A673 (cell line): ENCODE results near the gene ZFYVE28. TPM values are rescaled to one million over a fixed set of nuclear protein-coding genes. Genes with fewer than 3 reads are reported as not detected.
"Not testable (repeated sequence)": the region's sequence is repeated elsewhere in the genome, so short reads cannot be mapped to it uniquely, and the experiment has no call there.

Experiments
- BruUV-seq: library from RNA; stranded (reverse); fragments of 400-500 nt; replicated peaks from 2 replicates; lab custom pipeline; 2021; lab: Mats Ljungman, UMichigan
- CTCF ChIA-PET: fragments of 300-600 bp; sonication (Branson Sonifier 250); formaldehyde crosslinking; loops from one replicate; lab custom pipeline; 2022; ENCODE audit warnings: antibody characterized with exemption; lab: Charles Lee
- POLR2A ChIA-PET: fragments of 300-600 bp; sonication (Branson Sonifier 250); formaldehyde crosslinking; loops from one replicate; lab custom pipeline; 2022; ENCODE audit warnings: antibody characterized with exemption; ENCODE audit not compliant: low non-redundant PET; lab: Charles Lee
- DNase-seq: peaks from one replicate; pipeline ENCODE4 v3.0.0-alpha.2; 2015; ENCODE audit warnings: low spot score
- H3K27ac ChIP-seq: fragments of 200-600 bp; sonication (generic); 2 replicates; pipeline ENCODE4 v1.5.1; 2016; ENCODE audit warnings: mixed run types, low read depth, mild to moderate bottlenecking, mixed read lengths, antibody characterized with exemption, low read length; ENCODE audit not compliant: poor library complexity, severe bottlenecking
- H3K27me3 ChIP-seq: fragments of 200-600 bp; sonication (generic); replicated peaks from 2 replicates; pipeline ENCODE4 v1.6.1; 2017; ENCODE audit warnings: mixed run types, low read depth, mild to moderate bottlenecking, mixed read lengths, antibody characterized with exemption, low read length; ENCODE audit not compliant: insufficient read depth, poor library complexity
- H3K36me3 ChIP-seq: fragments of 200-600 bp; sonication (generic); 2 replicates; pipeline ENCODE4 v1.6.1; 2016; ENCODE audit warnings: mixed run types, mild to moderate bottlenecking, mixed read lengths, antibody characterized with exemption, low read length; ENCODE audit not compliant: insufficient read depth, poor library complexity, severe bottlenecking
- H3K4me1 ChIP-seq: fragments of 200-600 bp; sonication (generic); 2 replicates; pipeline ENCODE4 v1.6.1; 2017; ENCODE audit warnings: mixed run types, mild to moderate bottlenecking, mixed read lengths, antibody characterized with exemption, low read length; ENCODE audit not compliant: insufficient read depth, poor library complexity, severe bottlenecking
- H3K4me3 ChIP-seq: fragments of 200-600 bp; sonication (generic); 2 replicates; pipeline ENCODE4 v1.5.1; 2016; ENCODE audit warnings: low read depth, mixed run types, mild to moderate bottlenecking, mixed read lengths, low read length; ENCODE audit not compliant: poor library complexity, severe bottlenecking
- H3K9me3 ChIP-seq: fragments of 200-600 bp; sonication (generic); 2 replicates; pipeline ENCODE4 v1.6.1; 2016; ENCODE audit warnings: mixed run types, low read depth, mild to moderate bottlenecking, mixed read lengths, antibody characterized with exemption, low read length; ENCODE audit not compliant: poor library complexity, severe bottlenecking
- CTCF ChIP-seq: fragments of 300-800, 200-600 bp; sonication (generic); conservative IDR thresholded peaks from 2 replicates; pipeline ENCODE4 v1.5.1; 2017; ENCODE audit warnings: low read depth, mild to moderate bottlenecking, antibody characterized with exemption, low read length, moderate library complexity, mixed read lengths
- EZH2 ChIP-seq: fragments of 200-600 bp; sonication (generic); IDR thresholded peaks from 2 replicates; pipeline ENCODE4 v1.6.1; 2017; ENCODE audit warnings: borderline replicate concordance, low read depth, mild to moderate bottlenecking, mixed read lengths, antibody characterized with exemption, low read length; ENCODE audit not compliant: poor library complexity, severe bottlenecking
- intact Hi-C: fragments of 100-400 bp; cut with micrococcal nuclease; formaldehyde crosslinking; loops from one replicate; pipeline ENCODE4 v1.10.0; 2022; ENCODE audit not compliant: unreplicated experiment
- total RNA-seq: library from RNA; stranded (reverse); gene quantifications from 2 replicates; pipeline ENCODE4 v1.2.3, GENCODE V29; 2021

Gene ZFYVE28
- total RNA-seq, 1 experiment from 2014 or later = 8.6 TPM

DNA sequence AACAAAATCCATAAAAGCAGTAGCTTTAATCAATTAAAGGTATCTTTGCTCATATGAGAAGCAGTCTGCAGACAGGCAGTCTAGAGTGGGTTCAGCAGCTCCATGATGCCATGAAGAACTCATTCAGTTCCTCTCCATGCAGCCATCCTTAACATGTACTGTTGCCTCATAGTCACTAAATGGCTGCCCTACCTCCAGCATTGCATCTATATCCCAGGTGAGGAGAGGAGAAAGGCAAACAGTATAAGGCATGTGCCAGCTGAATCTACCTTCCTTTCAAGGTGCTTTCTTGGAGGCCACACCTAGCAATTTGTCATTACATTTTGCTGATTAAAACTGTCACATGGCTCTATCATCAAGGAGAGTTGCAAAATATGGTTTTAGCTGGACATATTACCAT, 13.6 kb upstream of the ZFYVE28 start:
- no peak overlapping the region for H3K4me3 ChIP-seq
- no peak for TF ChIP-seq CTCF
- TF ChIP-seq EZH2 = no peak
- DNase-seq = no peak
- H3K9me3 ChIP-seq = no peaks in the 10 kb centered on the region
- ChIA-PET CTCF (no interaction called here), POLR2A (no interaction called here)
- no peaks in the 10 kb centered on the region for H3K36me3 ChIP-seq
- no peak overlapping the region for H3K27ac ChIP-seq
- no peaks in the 10 kb centered on the region for H3K27me3 ChIP-seq
- peaks cover 5% of the 10 kb centered on the region for H3K4me1 ChIP-seq
- intact Hi-C loops = no loop called here
- BruUV-seq = no TSS peak

DNA sequence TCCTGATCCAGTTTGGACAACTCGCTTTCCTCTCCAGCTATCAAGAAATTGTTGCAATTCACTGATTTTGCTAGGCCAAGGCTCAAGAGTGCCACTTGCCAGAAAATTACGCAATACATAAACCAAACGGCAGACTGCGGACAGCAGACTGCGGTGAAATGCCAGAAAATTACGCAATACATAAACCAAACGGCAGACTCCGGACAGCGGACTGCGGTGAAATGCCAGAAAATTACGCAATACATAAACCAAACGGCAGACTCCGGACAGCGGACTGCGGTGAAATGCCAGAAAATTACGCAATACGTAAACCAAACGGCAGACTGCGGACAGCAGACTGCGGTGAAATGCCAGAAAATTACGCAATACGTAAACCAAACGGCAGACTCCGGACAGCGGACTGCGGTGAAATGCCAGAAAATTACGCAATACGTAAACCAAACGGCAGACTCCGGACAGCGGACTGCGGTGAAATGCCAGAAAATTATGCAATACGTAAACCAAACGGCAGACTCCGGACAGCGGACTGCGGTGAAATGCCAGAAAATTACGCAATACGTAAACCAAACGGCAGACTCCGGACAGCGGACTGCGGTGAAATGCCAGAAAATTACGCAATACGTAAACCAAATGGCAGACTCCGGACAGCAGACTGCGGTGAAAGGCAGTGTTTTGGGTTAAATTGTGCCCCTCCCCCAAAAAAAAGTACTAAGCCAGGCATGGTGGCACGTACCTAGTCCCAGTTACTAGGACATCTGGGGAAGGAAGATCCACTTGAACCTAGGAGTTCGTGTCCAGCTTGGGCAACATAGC, 11.7 kb upstream of the ZFYVE28 start:
- H3K36me3 ChIP-seq, H3K27ac ChIP-seq, POLR2A ChIA-PET, H3K27me3 ChIP-seq, H3K4me1 ChIP-seq, CTCF ChIA-PET, intact Hi-C loops, DNase-seq, H3K4me3 ChIP-seq, BruUV-seq, H3K9me3 ChIP-seq: not testable (repeated sequence)

DNA sequence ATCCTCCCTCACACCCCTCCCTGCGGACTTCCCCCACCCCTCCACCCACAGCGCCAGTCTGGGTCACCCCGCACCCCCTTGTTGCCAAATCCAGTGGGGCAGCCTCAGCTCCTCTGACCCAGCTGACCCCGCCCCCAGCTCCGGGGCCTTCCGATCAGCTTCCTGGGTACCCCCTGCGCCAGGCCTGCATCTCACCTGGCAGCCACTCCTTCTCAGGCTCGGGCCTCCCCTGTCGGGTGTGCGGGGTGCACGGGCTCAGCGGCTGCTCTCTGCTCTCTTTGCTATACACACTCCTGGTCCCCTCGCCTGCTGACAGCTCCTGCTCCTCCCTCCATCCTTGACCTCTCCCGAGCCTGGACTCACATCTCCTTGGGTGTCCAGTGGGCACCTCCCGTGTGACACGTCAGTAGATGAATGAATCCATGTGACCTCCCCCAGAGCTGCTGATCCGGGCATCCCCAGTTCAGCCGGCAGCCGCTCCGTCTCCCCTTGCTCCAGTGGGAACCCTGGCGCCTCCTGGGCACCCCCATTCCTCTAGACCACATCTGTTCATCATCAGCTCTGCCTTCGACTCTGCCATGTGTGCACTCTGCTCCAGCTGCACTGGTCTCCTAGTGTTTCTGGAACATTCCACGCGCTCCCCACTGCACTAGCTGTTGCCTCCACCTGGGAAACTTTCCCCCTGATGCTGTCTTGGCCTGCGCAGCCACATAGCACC, 10.2 kb upstream of the ZFYVE28 start:
- H3K36me3 ChIP-seq = no peaks in the 10 kb centered on the region
- TF ChIP-seq CTCF (no peak), EZH2 (no peak)
- ChIA-PET POLR2A (no interaction called here), CTCF (interaction anchor here (0.6 to 1.0 kb wide), 2 partner anchors 13 to 38 kb away, joined by 3 to 5 read pairs; no protein-coding TSS in a partner anchor)
- no peak for DNase-seq
- H3K4me3 ChIP-seq = no peak overlapping the region
- H3K27ac ChIP-seq = no peak overlapping the region
- H3K9me3 ChIP-seq = no peaks in the 10 kb centered on the region
- intact Hi-C loops = no loop called here
- H3K27me3 ChIP-seq = no peaks in the 10 kb centered on the region
- H3K4me1 ChIP-seq = no peaks in the 10 kb centered on the region
- no TSS peak for BruUV-seq
